ENCODE results near the gene FCHSD2. TPM values are rescaled to one million over a fixed set of nuclear protein-coding genes. Genes with fewer than 3 reads are reported as not detected.

Gene FCHSD2
- total and polyA plus RNA-seq, 2 donors (not counting 3 experiments of a cell fraction or from before 2014, with no cell fraction given), result 20.8 to 56.9 TPM

GRCh38 chr11:72828692-72829101 lies 313.4 kb downstream of the FCHSD2 start:
- POLR2A ChIA-PET, result no interaction called here
- Histone ChIP-seq H3K79me2 (ENCODE audit: control insufficient read depth, insufficient read depth, low read length) (no peaks in the 10 kb centered on the region), H3K9me3 (replicated peaks; ENCODE audit: control insufficient read depth, insufficient read depth, low read length) (no peaks in the 10 kb centered on the region), H4K20me1 (replicated peaks; ENCODE audit: control insufficient read depth, extremely low read depth, insufficient read depth, low read length) (no peaks in the 10 kb centered on the region), H3K9ac (replicated peaks; ENCODE audit: extremely low read depth, insufficient read depth, low read length) (no peak overlapping the region), H3K4me2 (ENCODE audit: insufficient read depth, low read length) (no peak overlapping the region), H3K36me3 (ENCODE audit: control insufficient read depth in 2 of 2, extremely low read depth in 1 of 2, insufficient read depth in 2 of 2, low read length in 2 of 2) (no peaks in the 10 kb centered on the region), H3K9me1 (replicated peaks; ENCODE audit: control insufficient read depth, extremely low read depth, insufficient read depth, low read length) (no peaks in the 10 kb centered on the region), H3K4me1 (ENCODE audit: control insufficient read depth, extremely low read depth, insufficient read depth, low read length) (no peaks in the 10 kb centered on the region), H3K27me3 (ENCODE audit: control insufficient read depth in 2 of 2, insufficient read depth in 2 of 2, low read length in 2 of 2) (no peaks in the 10 kb centered on the region), H2AFZ (ENCODE audit: low read depth, low read length) (no peak overlapping the region), H3K4me3 (replicated peaks in 1 of 3; ENCODE audit: insufficient read depth in 1 of 3, low read depth in 1 of 3, low read length in 3 of 3) (no peak overlapping the region), H3K27ac (ENCODE audit: insufficient read depth, low read depth, low read length) (no peak overlapping the region)
- FAIRE-seq (no peak), DNase-seq (ENCODE audit: low read depth, low spot score) (no peak)
- TF ChIP-seq POLR2AphosphoS5 (IDR thresholded peaks at IDR 0.05; ENCODE audit: insufficient read depth, low read depth, low read length), result no peak
- TF ChIP-seq FOS (IDR thresholded peaks at IDR 0.05; ENCODE audit: borderline replicate concordance, insufficient read depth, low read length), result no peak
- TF ChIP-seq GATA2 (IDR thresholded peaks at IDR 0.05; ENCODE audit: insufficient read depth, insufficient read length, low read depth, low read length), result no peak
- no peak for TF ChIP-seq MYC (IDR thresholded peaks at IDR 0.05; ENCODE audit: low read depth, low read length)
- TF ChIP-seq, protein P1, sequence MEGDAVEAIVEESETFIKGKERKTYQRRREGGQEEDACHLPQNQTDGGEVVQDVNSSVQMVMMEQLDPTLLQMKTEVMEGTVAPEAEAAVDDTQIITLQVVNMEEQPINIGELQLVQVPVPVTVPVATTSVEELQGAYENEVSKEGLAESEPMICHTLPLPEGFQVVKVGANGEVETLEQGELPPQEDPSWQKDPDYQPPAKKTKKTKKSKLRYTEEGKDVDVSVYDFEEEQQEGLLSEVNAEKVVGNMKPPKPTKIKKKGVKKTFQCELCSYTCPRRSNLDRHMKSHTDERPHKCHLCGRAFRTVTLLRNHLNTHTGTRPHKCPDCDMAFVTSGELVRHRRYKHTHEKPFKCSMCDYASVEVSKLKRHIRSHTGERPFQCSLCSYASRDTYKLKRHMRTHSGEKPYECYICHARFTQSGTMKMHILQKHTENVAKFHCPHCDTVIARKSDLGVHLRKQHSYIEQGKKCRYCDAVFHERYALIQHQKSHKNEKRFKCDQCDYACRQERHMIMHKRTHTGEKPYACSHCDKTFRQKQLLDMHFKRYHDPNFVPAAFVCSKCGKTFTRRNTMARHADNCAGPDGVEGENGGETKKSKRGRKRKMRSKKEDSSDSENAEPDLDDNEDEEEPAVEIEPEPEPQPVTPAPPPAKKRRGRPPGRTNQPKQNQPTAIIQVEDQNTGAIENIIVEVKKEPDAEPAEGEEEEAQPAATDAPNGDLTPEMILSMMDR (IDR thresholded peaks at IDR 0.05; ENCODE audit: extremely low read depth in 1 of 2, insufficient read depth in 1 of 2, low read depth in 1 of 2, low read length in 2 of 2), result no peak
- intact Hi-C loops (cut with micrococcal nuclease) (loop anchor here (10.0 kb wide), 1 partner anchor 546 kb away; the partner anchor contains the start of gene RELT), dilution Hi-C loops (cut with MboI; ENCODE audit: extremely low pct_ligation_motif_present, low sequenced_read_pairs) (no loop called here)
- BruUV-seq (replicated peaks), result no TSS peak
- CTCF ChIA-PET, result interaction anchor here (0.8 to 7.9 kb wide), 6 partner anchors 104 to 461 kb away, joined by 3 to 196 read pairs (median 4); no protein-coding TSS in a partner anchor

Data from endothelial cell of umbilical vein (primary cell).